ENCODE results near the gene CHDH.

The CHDH gene

DNA sequence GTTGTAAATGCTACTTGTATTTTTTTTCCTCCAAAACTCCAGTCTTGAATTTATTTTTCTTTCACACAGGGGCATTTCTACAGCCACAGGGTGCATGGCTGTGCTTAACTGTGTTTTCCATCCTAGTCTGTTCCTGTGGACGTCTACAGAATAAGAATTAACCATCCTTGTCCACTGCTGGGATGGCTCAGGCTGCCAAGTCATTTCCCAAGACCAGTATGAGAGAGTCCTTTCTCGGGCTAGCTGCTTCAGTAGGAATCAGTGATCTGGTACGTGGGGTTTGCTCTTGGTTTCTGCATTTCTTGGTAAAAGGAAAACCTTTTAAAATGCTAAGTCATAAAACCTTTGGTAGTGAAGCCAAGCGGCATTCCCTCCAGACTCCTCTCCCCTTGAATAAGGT, 29.8 kb downstream of the CHDH start:
- TF ChIP-seq, protein P1, sequence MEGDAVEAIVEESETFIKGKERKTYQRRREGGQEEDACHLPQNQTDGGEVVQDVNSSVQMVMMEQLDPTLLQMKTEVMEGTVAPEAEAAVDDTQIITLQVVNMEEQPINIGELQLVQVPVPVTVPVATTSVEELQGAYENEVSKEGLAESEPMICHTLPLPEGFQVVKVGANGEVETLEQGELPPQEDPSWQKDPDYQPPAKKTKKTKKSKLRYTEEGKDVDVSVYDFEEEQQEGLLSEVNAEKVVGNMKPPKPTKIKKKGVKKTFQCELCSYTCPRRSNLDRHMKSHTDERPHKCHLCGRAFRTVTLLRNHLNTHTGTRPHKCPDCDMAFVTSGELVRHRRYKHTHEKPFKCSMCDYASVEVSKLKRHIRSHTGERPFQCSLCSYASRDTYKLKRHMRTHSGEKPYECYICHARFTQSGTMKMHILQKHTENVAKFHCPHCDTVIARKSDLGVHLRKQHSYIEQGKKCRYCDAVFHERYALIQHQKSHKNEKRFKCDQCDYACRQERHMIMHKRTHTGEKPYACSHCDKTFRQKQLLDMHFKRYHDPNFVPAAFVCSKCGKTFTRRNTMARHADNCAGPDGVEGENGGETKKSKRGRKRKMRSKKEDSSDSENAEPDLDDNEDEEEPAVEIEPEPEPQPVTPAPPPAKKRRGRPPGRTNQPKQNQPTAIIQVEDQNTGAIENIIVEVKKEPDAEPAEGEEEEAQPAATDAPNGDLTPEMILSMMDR (IDR thresholded peaks at IDR 0.05; ENCODE audit: control insufficient read depth, extremely low read depth, insufficient read depth): no peak
- no peak for DNase-seq (ENCODE audit: low read depth)
- no peak overlapping the region for H3K4me3 ChIP-seq (ENCODE audit: low read depth, low read length)

DNA sequence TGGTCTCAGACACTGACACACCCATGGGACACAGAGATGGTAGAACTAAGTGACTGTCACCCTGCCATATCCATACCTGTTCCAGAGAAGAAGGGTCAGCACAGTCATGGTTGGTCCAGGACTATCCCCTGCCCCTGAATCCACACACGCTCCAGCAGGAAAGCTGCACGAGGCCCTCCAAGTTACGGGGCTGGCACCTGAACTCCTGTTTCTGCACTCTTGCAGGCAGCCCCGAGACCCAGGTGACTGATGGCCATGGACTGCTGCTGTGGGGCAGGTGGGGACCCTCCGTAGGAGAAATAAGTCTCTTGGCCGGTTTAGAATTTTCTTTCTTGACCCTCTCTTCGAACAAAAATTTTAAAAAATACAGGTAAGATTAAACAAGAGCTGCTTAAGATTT, 30.6 kb downstream of the CHDH start:
- no peak for DNase-seq (ENCODE audit: low read depth)
- TF ChIP-seq, protein P1 (IDR thresholded peaks at IDR 0.05; ENCODE audit: control insufficient read depth, extremely low read depth, insufficient read depth): no peak
- H3K4me3 ChIP-seq (ENCODE audit: low read depth, low read length): no peak overlapping the region

DNA sequence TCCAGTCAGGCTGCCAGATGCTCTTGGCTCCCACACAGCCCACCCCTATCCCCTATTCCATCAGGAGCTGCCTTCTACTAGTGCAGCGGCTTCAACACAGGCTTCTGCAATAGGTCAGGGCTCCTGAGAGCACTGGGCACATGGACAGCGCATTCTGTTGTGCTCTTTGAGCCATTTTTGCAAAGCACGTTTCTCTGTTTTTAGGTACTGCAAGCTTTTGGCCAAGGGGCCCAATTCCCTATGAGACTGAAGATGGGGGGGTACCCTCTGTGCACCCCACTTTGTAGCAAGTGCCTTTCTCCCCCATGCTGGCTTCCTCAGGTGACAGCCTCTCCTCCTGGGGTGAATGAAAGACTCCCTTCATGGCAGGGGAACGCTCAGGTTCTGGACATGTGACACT, 31.2 kb downstream of the CHDH start:
- no peak overlapping the region for H3K4me3 ChIP-seq (ENCODE audit: low read depth, low read length)
- DNase-seq (ENCODE audit: low read depth): no peak
- TF ChIP-seq, protein P1 (IDR thresholded peaks at IDR 0.05; ENCODE audit: control insufficient read depth, extremely low read depth, insufficient read depth): no peak

DNA sequence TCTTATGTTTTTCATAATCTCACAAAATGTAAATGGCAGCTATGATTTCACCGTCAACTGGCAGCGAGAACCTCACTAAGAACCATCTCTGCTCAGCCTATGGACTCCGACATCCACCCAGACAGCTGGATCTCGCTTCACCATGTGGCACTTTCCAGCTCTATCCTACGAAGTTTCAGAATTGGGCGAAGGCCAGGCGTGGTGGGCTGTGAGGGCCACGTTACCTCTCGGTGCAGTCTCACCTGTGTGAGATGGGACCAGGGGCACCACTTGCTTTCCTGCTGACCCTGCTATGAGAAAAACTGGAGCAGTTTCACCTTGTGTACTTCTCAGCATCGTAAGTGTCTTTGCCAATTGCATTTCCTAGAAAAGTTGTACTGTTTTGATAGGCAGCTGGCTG, 32.3 kb downstream of the CHDH start:
- TF ChIP-seq, protein P1 (IDR thresholded peaks at IDR 0.05; ENCODE audit: control insufficient read depth, extremely low read depth, insufficient read depth): no peak
- DNase-seq (ENCODE audit: low read depth): no peak
- no peak overlapping the region for H3K4me3 ChIP-seq (ENCODE audit: low read depth, low read length)

DNA sequence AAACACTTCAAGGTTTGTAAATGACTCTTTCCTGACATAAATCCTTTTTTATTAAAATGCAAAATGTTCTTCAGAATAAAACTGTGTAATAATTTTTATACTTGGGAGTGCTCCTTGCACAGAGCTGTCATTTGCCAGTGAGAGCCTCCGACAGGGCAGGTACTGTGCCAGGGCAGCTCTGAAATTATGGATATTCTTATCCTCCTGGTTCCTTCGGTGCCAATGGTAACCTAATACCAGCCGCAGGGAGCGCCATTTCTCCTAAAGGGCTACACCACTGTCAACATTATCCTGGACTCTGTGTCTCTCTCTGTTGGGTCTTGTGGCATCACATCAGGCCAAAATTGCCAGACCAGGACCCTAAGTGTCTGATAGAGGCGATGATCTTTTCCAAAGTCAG, 33.0 kb downstream of the CHDH start:
- no peak overlapping the region for H3K4me3 ChIP-seq (ENCODE audit: low read depth, low read length)
- DNase-seq (ENCODE audit: low read depth): no peak
- TF ChIP-seq, protein P1 (IDR thresholded peaks at IDR 0.05; ENCODE audit: control insufficient read depth, extremely low read depth, insufficient read depth): no peak

DNA sequence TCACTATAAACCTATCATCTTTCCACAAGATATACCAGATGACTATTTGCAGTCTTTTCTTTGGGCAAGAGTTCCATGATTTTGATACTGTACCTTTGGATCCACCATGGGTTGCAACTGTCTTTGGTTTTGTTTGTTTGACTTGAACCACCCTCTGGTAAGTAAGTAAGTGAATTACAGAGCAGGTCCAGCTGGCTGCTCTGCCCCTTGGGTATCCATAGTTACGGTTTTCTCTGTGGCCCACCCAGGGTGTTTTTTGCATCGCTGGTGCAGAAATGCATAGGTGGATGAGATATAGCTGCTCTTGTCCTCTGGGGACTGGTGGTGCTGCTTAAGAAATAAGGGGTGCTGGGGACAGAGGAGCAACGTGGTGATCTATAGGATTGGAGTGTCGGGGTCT, 33.8 kb downstream of the CHDH start:
- TF ChIP-seq, protein P1 (IDR thresholded peaks at IDR 0.05; ENCODE audit: control insufficient read depth, extremely low read depth, insufficient read depth): 0 out of 2 replicates have a peak, but pooled peaks have one; percentile 5
- DNase-seq (ENCODE audit: low read depth): no peak
- no peak overlapping the region for H3K4me3 ChIP-seq (ENCODE audit: low read depth, low read length)

DNA sequence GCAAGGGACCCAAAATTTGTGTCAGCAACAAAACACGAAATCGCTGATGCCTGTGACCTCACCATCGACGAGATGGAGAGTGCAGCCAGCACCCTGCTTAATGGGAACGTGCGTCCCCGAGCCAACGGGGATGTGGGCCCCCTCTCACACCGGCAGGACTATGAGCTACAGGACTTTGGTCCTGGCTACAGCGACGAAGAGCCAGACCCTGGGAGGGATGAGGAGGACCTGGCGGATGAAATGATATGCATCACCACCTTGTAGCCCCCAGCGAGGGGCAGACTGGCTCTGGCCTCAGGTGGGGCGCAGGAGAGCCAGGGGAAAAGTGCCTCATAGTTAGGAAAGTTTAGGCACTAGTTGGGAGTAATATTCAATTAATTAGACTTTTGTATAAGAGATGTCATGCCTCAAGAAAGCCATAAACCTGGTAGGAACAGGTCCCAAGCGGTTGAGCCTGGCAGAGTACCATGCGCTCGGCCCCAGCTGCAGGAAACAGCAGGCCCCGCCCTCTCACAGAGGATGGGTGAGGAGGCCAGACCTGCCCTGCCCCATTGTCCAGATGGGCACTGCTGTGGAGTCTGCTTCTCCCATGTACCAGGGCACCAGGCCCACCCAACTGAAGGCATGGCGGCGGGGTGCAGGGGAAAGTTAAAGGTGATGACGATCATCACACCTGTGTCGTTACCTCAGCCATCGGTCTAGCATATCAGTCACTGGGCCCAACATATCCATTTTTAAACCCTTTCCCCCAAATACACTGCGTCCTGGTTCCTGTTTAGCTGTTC, 34.9 kb downstream of the CHDH start:
- no peak overlapping the region for H3K4me3 ChIP-seq (ENCODE audit: low read depth, low read length)
- TF ChIP-seq, protein P1 (IDR thresholded peaks at IDR 0.05; ENCODE audit: control insufficient read depth, extremely low read depth, insufficient read depth): no peak
- no peak for DNase-seq (ENCODE audit: low read depth)
